Loucy (cell line): Measurements from ENCODE around the gene MKRN2.

ENCODE experiments used
- H2AFZ ChIP-seq: fragments of 200-600 bp; sonication (generic); 2 replicates; pipeline ENCODE4 v1.6.0; 2016; ENCODE audit warnings: antibody characterized with exemption, mild to moderate bottlenecking, low read length, moderate library complexity
- H3F3A ChIP-seq: fragments of 200-600 bp; 2 replicates; pipeline ENCODE4 v1.6.0; 2016; ENCODE audit warnings: antibody characterized with exemption, low read depth, mild to moderate bottlenecking
- H3K27me3 ChIP-seq: fragments of 200-600 bp; sonication (generic); 2 replicates; pipeline ENCODE4 v1.6.1; 2014; ENCODE audit warnings: low read length, mild to moderate bottlenecking; ENCODE audit not compliant: insufficient read depth, poor library complexity, severe bottlenecking
- H3K36me3 ChIP-seq: fragments of 200-600 bp; sonication (generic); 2 replicates; pipeline ENCODE4 v1.6.1; 2016; ENCODE audit warnings: low read length; ENCODE audit not compliant: insufficient read depth
- H3K4me1 ChIP-seq: fragments of 200-600 bp; sonication (generic); 2 replicates; pipeline ENCODE4 v1.5.1; 2014; ENCODE audit warnings: low read length, mild to moderate bottlenecking; ENCODE audit not compliant: insufficient read depth, poor library complexity, severe bottlenecking
- H3K4me2 ChIP-seq: fragments of 200-600 bp; sonication (generic); 2 replicates; pipeline ENCODE4 v1.6.0; 2014; ENCODE audit warnings: antibody characterized with exemption, low read length, low read depth, mild to moderate bottlenecking; ENCODE audit not compliant: poor library complexity, severe bottlenecking
- H3K4me3 ChIP-seq: fragments of 200-600 bp; sonication (generic); 2 replicates; pipeline ENCODE4 v1.5.1; 2014; ENCODE audit warnings: low read length, mild to moderate bottlenecking, mixed read lengths; ENCODE audit not compliant: poor library complexity, severe bottlenecking
- H3K79me2 ChIP-seq: fragments of 200-600 bp; sonication (generic); 2 replicates; pipeline ENCODE4 v1.6.1; 2014; ENCODE audit warnings: low read length; ENCODE audit not compliant: insufficient read depth
- H3K9ac ChIP-seq: fragments of 200-600 bp; sonication (generic); 2 replicates; pipeline ENCODE4 v1.6.0; 2014; ENCODE audit warnings: mild to moderate bottlenecking, low read depth, low read length, moderate library complexity; ENCODE audit not compliant: poor library complexity, severe bottlenecking
- H3K9me2 ChIP-seq: fragments of 200-600 bp; sonication (generic); replicated peaks from 2 replicates; pipeline ENCODE4 v1.6.1; 2016; ENCODE audit warnings: low read depth, low read length, mixed read lengths
- H3K9me3 ChIP-seq: fragments of 200-600 bp; sonication (generic); 2 replicates; pipeline ENCODE4 v1.6.1; 2014; ENCODE audit warnings: mild to moderate bottlenecking, antibody characterized with exemption, low read length, low read depth; ENCODE audit not compliant: insufficient read depth
- H4K20me1 ChIP-seq: fragments of 200-600 bp; sonication (generic); 2 replicates; pipeline ENCODE4 v1.6.0; 2014; ENCODE audit warnings: antibody characterized with exemption, low read length, mild to moderate bottlenecking; ENCODE audit not compliant: insufficient read depth, poor library complexity, severe bottlenecking
- EZH2phosphoT487 ChIP-seq: fragments of 200-600 bp; IDR thresholded peaks from 2 replicates; pipeline ENCODE4 v1.6.1; 2018; ENCODE audit warnings: antibody characterized with exemption, mild to moderate bottlenecking, moderate library complexity, borderline replicate concordance
- TF ChIP-seq, protein P1 (sequence below): fragments of 200-600 bp; sonication (generic); conservative IDR thresholded peaks from 2 replicates; pipeline ENCODE4 v1.5.1; 2014; ENCODE audit warnings: mild to moderate bottlenecking, antibody characterized with exemption, low read length

MKRN2 gene

DNA sequence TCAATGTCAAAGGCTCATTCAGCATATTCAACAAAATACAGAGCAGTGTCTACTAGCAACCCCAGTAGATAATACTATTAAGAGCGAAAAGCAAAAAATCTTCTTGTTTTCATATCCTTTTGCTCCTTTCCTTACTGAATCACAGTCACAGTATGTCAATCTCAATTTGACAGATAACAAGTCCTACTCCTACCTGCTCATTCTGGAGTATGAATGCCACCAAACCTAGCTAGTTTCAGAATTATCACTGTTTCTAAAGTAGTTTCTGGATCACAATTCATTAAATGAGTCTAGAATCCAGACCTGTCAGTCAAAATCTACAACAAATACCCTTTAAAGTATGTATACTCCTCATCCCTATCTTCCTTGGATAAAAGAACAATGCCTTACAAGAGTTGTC is 51.5 kb downstream of the MKRN2 start:
- H3K4me3 ChIP-seq = no peak overlapping the region
- TF ChIP-seq, protein P1, sequence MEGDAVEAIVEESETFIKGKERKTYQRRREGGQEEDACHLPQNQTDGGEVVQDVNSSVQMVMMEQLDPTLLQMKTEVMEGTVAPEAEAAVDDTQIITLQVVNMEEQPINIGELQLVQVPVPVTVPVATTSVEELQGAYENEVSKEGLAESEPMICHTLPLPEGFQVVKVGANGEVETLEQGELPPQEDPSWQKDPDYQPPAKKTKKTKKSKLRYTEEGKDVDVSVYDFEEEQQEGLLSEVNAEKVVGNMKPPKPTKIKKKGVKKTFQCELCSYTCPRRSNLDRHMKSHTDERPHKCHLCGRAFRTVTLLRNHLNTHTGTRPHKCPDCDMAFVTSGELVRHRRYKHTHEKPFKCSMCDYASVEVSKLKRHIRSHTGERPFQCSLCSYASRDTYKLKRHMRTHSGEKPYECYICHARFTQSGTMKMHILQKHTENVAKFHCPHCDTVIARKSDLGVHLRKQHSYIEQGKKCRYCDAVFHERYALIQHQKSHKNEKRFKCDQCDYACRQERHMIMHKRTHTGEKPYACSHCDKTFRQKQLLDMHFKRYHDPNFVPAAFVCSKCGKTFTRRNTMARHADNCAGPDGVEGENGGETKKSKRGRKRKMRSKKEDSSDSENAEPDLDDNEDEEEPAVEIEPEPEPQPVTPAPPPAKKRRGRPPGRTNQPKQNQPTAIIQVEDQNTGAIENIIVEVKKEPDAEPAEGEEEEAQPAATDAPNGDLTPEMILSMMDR = no peak
- no peak for TF ChIP-seq EZH2phosphoT487
- peaks cover 26% of the 10 kb centered on the region for H4K20me1 ChIP-seq
- no peaks in the 10 kb centered on the region for H3K27me3 ChIP-seq
- peaks cover 2% of the 10 kb centered on the region for H3K4me1 ChIP-seq
- H3K9me3 ChIP-seq = no peaks in the 10 kb centered on the region
- no peak overlapping the region for H2AFZ ChIP-seq
- no peak overlapping the region for H3K9ac ChIP-seq
- no peaks in the 10 kb centered on the region for H3K9me2 ChIP-seq
- no peak overlapping the region for H3K4me2 ChIP-seq
- no peaks in the 10 kb centered on the region for H3F3A ChIP-seq
- H3K79me2 ChIP-seq = peaks cover 29% of the 10 kb centered on the region; the same call in 1 of the 2 replicates
- peaks cover 85% of the 10 kb centered on the region for H3K36me3 ChIP-seq

DNA sequence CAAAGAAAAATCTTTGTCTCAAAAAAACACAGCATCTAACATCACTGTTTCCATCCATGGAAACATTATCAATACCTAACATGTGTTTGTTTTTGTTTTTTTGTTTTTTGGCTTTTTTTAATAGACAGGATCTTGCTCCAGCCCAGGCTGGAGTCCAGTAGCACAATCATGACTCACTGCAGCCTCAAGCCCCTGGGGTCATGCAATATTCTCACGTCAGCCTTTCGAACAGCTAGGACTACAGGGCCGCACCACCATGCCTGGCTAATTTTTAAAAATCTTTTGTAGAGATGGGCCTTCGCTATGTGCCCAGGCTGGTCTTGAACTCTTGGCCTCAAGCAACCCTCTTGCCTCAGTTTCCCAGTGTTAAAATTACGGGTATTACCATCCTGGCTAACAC is 54.2 kb downstream of the MKRN2 start:
- Histone ChIP-seq H3K9me3 (no peaks in the 10 kb centered on the region), H3K4me2 (no peak overlapping the region), H3K4me3 (no peak overlapping the region), H3K27me3 (no peaks in the 10 kb centered on the region), H3K9me2 (no peaks in the 10 kb centered on the region), H3K9ac (no peak overlapping the region), H3K4me1 (peaks cover 7% of the 10 kb centered on the region), H3K79me2 (peaks cover 47% of the 10 kb centered on the region; the same call in 1 of the 2 replicates), H4K20me1 (peaks cover 36% of the 10 kb centered on the region), H3K36me3 (peaks cover 85% of the 10 kb centered on the region), H2AFZ (no peak overlapping the region), H3F3A (no peaks in the 10 kb centered on the region; the same call in 1 of the 2 replicates)
- TF ChIP-seq EZH2phosphoT487 = no peak
- TF ChIP-seq, protein P1 = no peak

DNA sequence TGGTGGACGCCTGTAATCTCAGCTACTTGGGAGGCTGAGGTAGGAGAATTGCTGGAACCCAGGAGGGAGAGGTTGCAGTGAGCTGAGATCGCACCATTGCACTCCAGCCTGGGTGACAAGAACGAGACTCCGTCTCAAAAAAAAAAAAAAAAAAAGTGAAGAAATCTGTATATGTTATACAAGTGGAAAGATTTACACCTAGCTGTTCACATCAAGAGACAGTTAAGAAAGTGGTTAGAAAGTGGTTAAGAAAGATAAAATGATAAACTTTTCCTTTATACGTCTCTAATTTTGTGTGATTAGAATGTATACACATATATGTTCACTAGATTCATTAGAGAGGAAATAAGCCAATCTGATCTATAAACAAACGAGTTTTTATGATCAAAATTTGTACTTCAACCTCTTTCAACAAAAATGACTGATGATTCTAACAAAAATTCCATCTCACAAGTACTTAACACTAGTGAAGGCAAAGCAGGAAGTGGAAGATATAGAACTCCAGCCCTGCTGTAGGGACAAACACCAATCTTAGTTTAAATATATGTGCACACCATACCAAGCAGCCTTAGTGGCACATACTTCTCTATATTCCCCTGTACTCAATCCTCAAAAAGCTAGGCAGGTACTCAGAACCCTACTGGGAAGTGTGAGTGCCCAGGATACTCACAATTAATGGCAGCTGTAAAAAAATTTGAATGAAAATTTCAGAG is 55.8 kb downstream of the MKRN2 start:
- H3F3A ChIP-seq = no peaks in the 10 kb centered on the region; the same call in 1 of the 2 replicates
- TF ChIP-seq, protein P1 = no peak
- TF ChIP-seq EZH2phosphoT487 = no peak
- H3K9me2 ChIP-seq = no peaks in the 10 kb centered on the region
- H3K9me3 ChIP-seq = no peaks in the 10 kb centered on the region
- H2AFZ ChIP-seq = no peak overlapping the region
- no peak overlapping the region for H3K9ac ChIP-seq
- H3K27me3 ChIP-seq = no peaks in the 10 kb centered on the region
- peaks cover 54% of the 10 kb centered on the region; the same call in 1 of the 2 replicates for H3K79me2 ChIP-seq
- H3K36me3 ChIP-seq = peaks cover 87% of the 10 kb centered on the region
- peaks cover 7% of the 10 kb centered on the region for H3K4me1 ChIP-seq
- H3K4me3 ChIP-seq = no peak overlapping the region
- no peak overlapping the region for H3K4me2 ChIP-seq
- H4K20me1 ChIP-seq = peaks cover 42% of the 10 kb centered on the region
